Neural progenitor cell (in vitro differentiated cells): ENCODE data around the gene L3MBTL2. TPM values are rescaled to one million over a fixed set of nuclear protein-coding genes. Genes with fewer than 3 reads are reported as not detected.

Source experiments
- DNase-seq: peaks from one replicate; pipeline ENCODE4 v3.0.0-alpha.2; 2016; ENCODE audit warnings: low spot score
- H2AFZ ChIP-seq: fragments of 200-600 bp; sonication (generic); replicated peaks from 2 replicates; pipeline ENCODE4 v1.6.1; 2016; ENCODE audit warnings: antibody characterized with exemption
- H3F3A ChIP-seq: fragments of 200-600 bp; sonication (generic); 2 replicates; pipeline ENCODE4 v1.6.1; 2016; ENCODE audit warnings: antibody characterized with exemption, low read depth
- H3K27ac ChIP-seq: fragments of 200-600 bp; sonication (generic); 2 replicates; pipeline ENCODE4 v1.5.1; 2016; ENCODE audit warnings: mild to moderate bottlenecking
- H3K27me3 ChIP-seq: fragments of 200-600 bp; sonication (generic); 2 replicates; pipeline ENCODE4 v1.6.1; 2016; ENCODE audit warnings: mild to moderate bottlenecking, moderate library complexity
- H3K36me3 ChIP-seq: fragments of 200-600 bp; sonication (generic); 2 replicates; pipeline ENCODE4 v1.5.1; 2016
- H3K4me1 ChIP-seq: fragments of 200-600 bp; sonication (generic); 2 replicates; pipeline ENCODE4 v1.6.1; 2016; ENCODE audit warnings: mixed run types
- H3K4me2 ChIP-seq: fragments of 200-600 bp; sonication (generic); 2 replicates; pipeline ENCODE4 v1.6.1; 2016
- H3K4me3 ChIP-seq: fragments of 200-600 bp; sonication (generic); 2 replicates; pipeline ENCODE4 v1.5.1; 2016
- H3K79me2 ChIP-seq: fragments of 200-600 bp; sonication (generic); 2 replicates; pipeline ENCODE4 v1.6.1; 2016; ENCODE audit warnings: low read depth
- H3K9ac ChIP-seq: fragments of 200-600 bp; sonication (generic); 2 replicates; pipeline ENCODE4 v1.6.1; 2016
- H3K9me3 ChIP-seq: fragments of 200-600 bp; sonication (generic); 2 replicates; pipeline ENCODE4 v1.5.1; 2016; ENCODE audit warnings: low read depth
- H4K20me1 ChIP-seq: fragments of 200-600 bp; sonication (generic); 2 replicates; pipeline ENCODE4 v1.6.1; 2016; ENCODE audit warnings: low read depth
- H3K27ac Mint-ChIP-seq: 3 replicates; pipeline ENCODE4 v1.8.0; 2021; ENCODE audit warnings: mixed read lengths
- H3K27me3 Mint-ChIP-seq: 2 replicates; pipeline ENCODE4 v1.8.0; 2022; ENCODE audit warnings: low read depth, mild to moderate bottlenecking, inconsistent platforms, moderate library complexity, mixed read lengths; ENCODE audit not compliant: insufficient read depth
- H3K36me3 Mint-ChIP-seq: 3 replicates; pipeline ENCODE4 v1.8.0; 2021; ENCODE audit warnings: mixed read lengths
- H3K4me1 Mint-ChIP-seq: 3 replicates; pipeline ENCODE4 v1.8.0; 2021; ENCODE audit warnings: mixed read lengths
- H3K4me3 Mint-ChIP-seq: 3 replicates; pipeline ENCODE4 v1.8.0; 2021; ENCODE audit warnings: mild to moderate bottlenecking, moderate library complexity, mixed read lengths
- H3K9me3 Mint-ChIP-seq: 3 replicates; pipeline ENCODE4 v1.8.0; 2020; ENCODE audit warnings: mixed read lengths
- CTCF ChIP-seq: fragments of 200-600 bp; sonication (generic); IDR thresholded peaks from 2 replicates; pipeline ENCODE4 v1.5.1; 2017; ENCODE audit warnings: antibody characterized with exemption, mild to moderate bottlenecking
- EZH2 ChIP-seq: fragments of 200-600 bp; sonication (generic); IDR thresholded peaks from 2 replicates; pipeline ENCODE4 v1.6.1; 2017; ENCODE audit warnings: antibody characterized with exemption, mild to moderate bottlenecking, moderate library complexity
- EZH2phosphoT487 ChIP-seq: fragments of 200-600 bp; sonication (generic); IDR thresholded peaks from 2 replicates; pipeline ENCODE4 v1.6.1; 2017; ENCODE audit warnings: antibody characterized with exemption
- total RNA-seq: library from RNA; depleted of rRNA; stranded (reverse); fragments of >200 nt; gene quantifications from 2 replicates; pipeline ENCODE4 v1.2.3, GENCODE V29; 2015; ENCODE audit warnings: low replicate concordance

L3MBTL2 gene
- total RNA-seq, 1 donor from 2014 or later: 14.4 TPM

- Histone ChIP-seq H3F3A (peaks cover 17% of the 10 kb centered on the region), H4K20me1 (no peaks in the 10 kb centered on the region), H3K9me3 (no peaks in the 10 kb centered on the region), H3K9ac (no peak overlapping the region), H3K4me2 (no peak overlapping the region), H3K36me3 (no peaks in the 10 kb centered on the region), H3K4me1 (peaks cover under 1% of the 10 kb centered on the region), H2AFZ (no peak overlapping the region), H3K79me2 (no peaks in the 10 kb centered on the region), H3K27me3 (no peaks in the 10 kb centered on the region), H3K4me3 (no peak overlapping the region), H3K27ac (no peak overlapping the region)
- DNase-seq: peak; percentile 10
- Mint-ChIP-seq H3K4me1 (peaks cover 5% of the 10 kb centered on the region), H3K36me3 (peaks cover 17% of the 10 kb centered on the region), H3K4me3 (no peak overlapping the region), H3K27ac (no peak overlapping the region), H3K9me3 (no peaks in the 10 kb centered on the region), H3K27me3 (peaks cover 6% of the 10 kb centered on the region)
- TF ChIP-seq CTCF (peak; percentile 32), EZH2 (no peak)
Measured at GRCh38 chr22:41245917-41246499, 40.9 kb downstream of the L3MBTL2 start.

- Histone ChIP-seq H3K79me2 (no peaks in the 10 kb centered on the region), H2AFZ (no peak overlapping the region), H3F3A (peaks cover 13% of the 10 kb centered on the region), H3K4me2 (no peak overlapping the region), H3K9me3 (no peaks in the 10 kb centered on the region), H3K27me3 (no peaks in the 10 kb centered on the region), H4K20me1 (no peaks in the 10 kb centered on the region), H3K4me3 (no peak overlapping the region), H3K27ac (no peak overlapping the region), H3K9ac (no peak overlapping the region), H3K36me3 (no peaks in the 10 kb centered on the region), H3K4me1 (no peaks in the 10 kb centered on the region)
- Mint-ChIP-seq H3K27me3 (peaks cover 6% of the 10 kb centered on the region), H3K27ac (no peak overlapping the region), H3K4me3 (no peak overlapping the region), H3K36me3 (peaks cover 19% of the 10 kb centered on the region), H3K9me3 (no peaks in the 10 kb centered on the region), H3K4me1 (no peaks in the 10 kb centered on the region)
- TF ChIP-seq EZH2: no peak
- TF ChIP-seq EZH2phosphoT487: no peak
- TF ChIP-seq CTCF: no peak
- DNase-seq: no peak
Measured at GRCh38 chr22:41247703-41248102, 42.6 kb downstream of the L3MBTL2 start.

GRCh38 chr22:41248314-41248713 is 43.2 kb downstream of the L3MBTL2 start:
- H3K9ac ChIP-seq: no peak overlapping the region
- Mint-ChIP-seq H3K9me3 (no peaks in the 10 kb centered on the region), H3K36me3 (peaks cover 19% of the 10 kb centered on the region), H3K27me3 (peaks cover 6% of the 10 kb centered on the region), H3K4me1 (no peaks in the 10 kb centered on the region), H3K4me3 (no peak overlapping the region), H3K27ac (no peak overlapping the region)
- H3K4me1 ChIP-seq: no peaks in the 10 kb centered on the region
- no peaks in the 10 kb centered on the region for H4K20me1 ChIP-seq
- peaks cover 13% of the 10 kb centered on the region for H3F3A ChIP-seq
- no peak overlapping the region for H2AFZ ChIP-seq
- H3K27me3 ChIP-seq: no peaks in the 10 kb centered on the region
- DNase-seq: no peak
- no peak overlapping the region for H3K4me3 ChIP-seq
- no peaks in the 10 kb centered on the region for H3K36me3 ChIP-seq
- no peaks in the 10 kb centered on the region for H3K79me2 ChIP-seq
- no peak overlapping the region for H3K4me2 ChIP-seq
- H3K27ac ChIP-seq: no peak overlapping the region
- TF ChIP-seq EZH2phosphoT487 (no peak), CTCF (no peak), EZH2 (no peak)
- H3K9me3 ChIP-seq: no peaks in the 10 kb centered on the region
